Neural cell (in vitro differentiated cells): Measurements from ENCODE around the gene TIMM13.

ENCODE experiments used
- EP300 ChIP-seq: fragments of 450-650 bp; conservative IDR thresholded peaks from 2 replicates; pipeline ENCODE4 v1.6.1; 2014; ENCODE audit warnings: antibody characterized with exemption, mild to moderate bottlenecking, moderate library complexity; ENCODE audit not compliant: poor library complexity, severe bottlenecking
- EZH2 ChIP-seq: fragments of 200-600, 300-800 bp; shearing (Covaris generic), sonication (generic); IDR thresholded peaks from 2 replicates; pipeline ENCODE4 v1.6.1; 2014; ENCODE audit warnings: antibody characterized with exemption, low read length, borderline replicate concordance, mild to moderate bottlenecking; ENCODE audit not compliant: insufficient read depth, poor library complexity, severe bottlenecking
- MXI1 ChIP-seq: fragments of 450-650 bp; conservative IDR thresholded peaks from 2 replicates; pipeline ENCODE4 v1.6.1; 2014; ENCODE audit warnings: antibody characterized with exemption, mild to moderate bottlenecking; ENCODE audit not compliant: poor library complexity, severe bottlenecking
- POLR2AphosphoS5 ChIP-seq: IDR thresholded peaks from 2 replicates; pipeline ENCODE4 v1.6.1; 2012
- RAD21 ChIP-seq: fragments of 450-650 bp; conservative IDR thresholded peaks from 2 replicates; pipeline ENCODE4 v1.6.1; 2014; ENCODE audit warnings: antibody characterized with exemption, mild to moderate bottlenecking, moderate library complexity
- SMC3 ChIP-seq: fragments of 450-650 bp; conservative IDR thresholded peaks from 2 replicates; pipeline ENCODE4 v1.6.1; 2014; ENCODE audit warnings: antibody characterized with exemption, mild to moderate bottlenecking, moderate library complexity; ENCODE audit not compliant: poor library complexity
- TAF1 ChIP-seq: IDR thresholded peaks from 2 replicates; pipeline ENCODE4 v1.6.1; 2012; ENCODE audit warnings: low read depth
- TF ChIP-seq, protein P1 (sequence below): fragments of 450-650 bp; IDR thresholded peaks from 2 replicates; pipeline ENCODE4 v1.5.1; 2014; ENCODE audit warnings: antibody characterized with exemption, mild to moderate bottlenecking, moderate library complexity; ENCODE audit not compliant: poor library complexity, severe bottlenecking
- TF ChIP-seq, protein P2 (sequence below): IDR thresholded peaks from 2 replicates; pipeline ENCODE4 v1.6.1; 2012; ENCODE audit warnings: borderline replicate concordance

DNA sequence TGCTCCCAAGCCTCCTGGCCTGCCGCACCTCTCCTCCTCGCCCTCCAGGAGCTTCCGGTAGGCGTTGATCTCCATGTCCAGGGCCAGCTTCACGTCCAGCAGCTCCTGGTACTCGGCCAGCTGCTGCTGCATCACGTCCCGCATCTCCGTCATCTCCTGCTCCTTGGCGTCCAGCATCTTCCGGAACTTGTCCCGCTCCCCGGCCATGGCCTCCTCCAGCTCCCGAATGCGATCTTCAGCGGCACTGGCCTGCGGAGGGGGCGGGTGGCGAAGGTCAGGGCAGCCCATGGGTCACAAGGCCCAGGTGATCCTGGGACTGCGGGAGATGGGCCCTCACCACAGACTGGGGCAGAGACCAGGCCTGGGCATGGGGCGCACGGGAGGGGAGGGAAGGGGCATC, 6.9 kb upstream of the TIMM13 start:
- TF ChIP-seq, protein P1, sequence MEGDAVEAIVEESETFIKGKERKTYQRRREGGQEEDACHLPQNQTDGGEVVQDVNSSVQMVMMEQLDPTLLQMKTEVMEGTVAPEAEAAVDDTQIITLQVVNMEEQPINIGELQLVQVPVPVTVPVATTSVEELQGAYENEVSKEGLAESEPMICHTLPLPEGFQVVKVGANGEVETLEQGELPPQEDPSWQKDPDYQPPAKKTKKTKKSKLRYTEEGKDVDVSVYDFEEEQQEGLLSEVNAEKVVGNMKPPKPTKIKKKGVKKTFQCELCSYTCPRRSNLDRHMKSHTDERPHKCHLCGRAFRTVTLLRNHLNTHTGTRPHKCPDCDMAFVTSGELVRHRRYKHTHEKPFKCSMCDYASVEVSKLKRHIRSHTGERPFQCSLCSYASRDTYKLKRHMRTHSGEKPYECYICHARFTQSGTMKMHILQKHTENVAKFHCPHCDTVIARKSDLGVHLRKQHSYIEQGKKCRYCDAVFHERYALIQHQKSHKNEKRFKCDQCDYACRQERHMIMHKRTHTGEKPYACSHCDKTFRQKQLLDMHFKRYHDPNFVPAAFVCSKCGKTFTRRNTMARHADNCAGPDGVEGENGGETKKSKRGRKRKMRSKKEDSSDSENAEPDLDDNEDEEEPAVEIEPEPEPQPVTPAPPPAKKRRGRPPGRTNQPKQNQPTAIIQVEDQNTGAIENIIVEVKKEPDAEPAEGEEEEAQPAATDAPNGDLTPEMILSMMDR = no peak
- TF ChIP-seq, protein P2, sequence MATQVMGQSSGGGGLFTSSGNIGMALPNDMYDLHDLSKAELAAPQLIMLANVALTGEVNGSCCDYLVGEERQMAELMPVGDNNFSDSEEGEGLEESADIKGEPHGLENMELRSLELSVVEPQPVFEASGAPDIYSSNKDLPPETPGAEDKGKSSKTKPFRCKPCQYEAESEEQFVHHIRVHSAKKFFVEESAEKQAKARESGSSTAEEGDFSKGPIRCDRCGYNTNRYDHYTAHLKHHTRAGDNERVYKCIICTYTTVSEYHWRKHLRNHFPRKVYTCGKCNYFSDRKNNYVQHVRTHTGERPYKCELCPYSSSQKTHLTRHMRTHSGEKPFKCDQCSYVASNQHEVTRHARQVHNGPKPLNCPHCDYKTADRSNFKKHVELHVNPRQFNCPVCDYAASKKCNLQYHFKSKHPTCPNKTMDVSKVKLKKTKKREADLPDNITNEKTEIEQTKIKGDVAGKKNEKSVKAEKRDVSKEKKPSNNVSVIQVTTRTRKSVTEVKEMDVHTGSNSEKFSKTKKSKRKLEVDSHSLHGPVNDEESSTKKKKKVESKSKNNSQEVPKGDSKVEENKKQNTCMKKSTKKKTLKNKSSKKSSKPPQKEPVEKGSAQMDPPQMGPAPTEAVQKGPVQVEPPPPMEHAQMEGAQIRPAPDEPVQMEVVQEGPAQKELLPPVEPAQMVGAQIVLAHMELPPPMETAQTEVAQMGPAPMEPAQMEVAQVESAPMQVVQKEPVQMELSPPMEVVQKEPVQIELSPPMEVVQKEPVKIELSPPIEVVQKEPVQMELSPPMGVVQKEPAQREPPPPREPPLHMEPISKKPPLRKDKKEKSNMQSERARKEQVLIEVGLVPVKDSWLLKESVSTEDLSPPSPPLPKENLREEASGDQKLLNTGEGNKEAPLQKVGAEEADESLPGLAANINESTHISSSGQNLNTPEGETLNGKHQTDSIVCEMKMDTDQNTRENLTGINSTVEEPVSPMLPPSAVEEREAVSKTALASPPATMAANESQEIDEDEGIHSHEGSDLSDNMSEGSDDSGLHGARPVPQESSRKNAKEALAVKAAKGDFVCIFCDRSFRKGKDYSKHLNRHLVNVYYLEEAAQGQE = no peak
- no peak for TF ChIP-seq EZH2
- TF ChIP-seq EP300 = no peak
- no peak for TF ChIP-seq POLR2AphosphoS5
- TF ChIP-seq TAF1 = no peak
- no peak for TF ChIP-seq SMC3
- TF ChIP-seq RAD21 = no peak
- TF ChIP-seq MXI1 = no peak
